SK-N-SH treated with all-trans-retinoic acid at 6 μM for 48 hours (cell line): ENCODE results near the gene COL23A1.

Experiments used
- ATAC-seq: fragments of 200-7000 bp; cut with Tn5 transposase; 3 replicates; pipeline ENCODE4 v1.9.1; 2020; ENCODE audit warnings: mild to moderate bottlenecking, moderate library complexity
- ARNTL ChIP-seq: fragments of 450-650 bp; formaldehyde crosslinking; IDR thresholded peaks from 2 replicates; pipeline ENCODE4 v1.5.0; 2020; ENCODE audit warnings: low read depth, mild to moderate bottlenecking, moderate library complexity, borderline replicate concordance
- BACH2 ChIP-seq: fragments of 250-450 bp; sonication (Bioruptor Pico); IDR thresholded peaks from 2 replicates; pipeline ENCODE4 v1.9.0; 2021; ENCODE audit warnings: mild to moderate bottlenecking, borderline replicate concordance
- CREB5 ChIP-seq: fragments of 250-450 bp; sonication (Bioruptor Pico); IDR thresholded peaks from 2 replicates; pipeline ENCODE4 v1.5.1; 2020; ENCODE audit warnings: low read depth, mild to moderate bottlenecking, moderate library complexity
- CSDC2 ChIP-seq: fragments of 250-450 bp; sonication (Bioruptor Pico); IDR thresholded peaks from 2 replicates; pipeline ENCODE4 v1.5.0; 2020; ENCODE audit warnings: mild to moderate bottlenecking, moderate library complexity
- CSRNP3 ChIP-seq: fragments of 250-450 bp; sonication (Bioruptor Pico); IDR thresholded peaks from 2 replicates; pipeline ENCODE4 v1.5.1; 2021; ENCODE audit warnings: mild to moderate bottlenecking, moderate library complexity
- ESRRG ChIP-seq: fragments of 250-450 bp; sonication (Bioruptor Pico); IDR thresholded peaks from 2 replicates; pipeline ENCODE4 v1.6.1; 2021; ENCODE audit warnings: mild to moderate bottlenecking
- GLIS3 ChIP-seq: fragments of 250-450 bp; sonication (Bioruptor Pico); IDR thresholded peaks from 2 replicates; pipeline ENCODE4 v1.5.0; 2020; ENCODE audit warnings: mild to moderate bottlenecking, moderate library complexity
- ISL1 ChIP-seq: fragments of 250-450 bp; sonication (Bioruptor Pico); IDR thresholded peaks from 2 replicates; pipeline ENCODE4 v2.1.2; 2022; ENCODE audit warnings: mild to moderate bottlenecking, moderate library complexity
- PATZ1 ChIP-seq: fragments of 250-450 bp; sonication (Bioruptor Pico); IDR thresholded peaks from 2 replicates; pipeline ENCODE4 v1.8.0; 2020; ENCODE audit warnings: mild to moderate bottlenecking, moderate library complexity, borderline replicate concordance
- POU6F1 ChIP-seq: fragments of 250-450 bp; sonication (Bioruptor Pico); IDR thresholded peaks from 2 replicates; pipeline ENCODE4 v1.8.0; 2021; ENCODE audit warnings: low read depth, mild to moderate bottlenecking, moderate library complexity, borderline replicate concordance
- PPARA ChIP-seq: fragments of 250-450 bp; sonication (Bioruptor Pico); IDR thresholded peaks from 2 replicates; pipeline ENCODE4 v1.5.0; 2020; ENCODE audit warnings: mild to moderate bottlenecking, borderline replicate concordance
- RARB ChIP-seq: fragments of 250-450 bp; sonication (Bioruptor Pico); IDR thresholded peaks from 2 replicates; pipeline ENCODE4 v1.8.0; 2021; ENCODE audit warnings: mild to moderate bottlenecking, moderate library complexity
- SNAI2 ChIP-seq: fragments of 250-450 bp; sonication (Bioruptor Pico); IDR thresholded peaks from 2 replicates; pipeline ENCODE4 v1.5.0; 2020; ENCODE audit warnings: mild to moderate bottlenecking, moderate library complexity
- TCF4 ChIP-seq: fragments of 250-450 bp; sonication (Bioruptor Pico); IDR thresholded peaks from 2 replicates; pipeline ENCODE4 v1.8.0; 2021; ENCODE audit warnings: mild to moderate bottlenecking, moderate library complexity, borderline replicate concordance
- TOX ChIP-seq: fragments of 250-450 bp; sonication (Bioruptor Pico); IDR thresholded peaks from 2 replicates; pipeline ENCODE4 v1.8.0; 2021; ENCODE audit warnings: mild to moderate bottlenecking, moderate library complexity, borderline replicate concordance
- TSHZ2 ChIP-seq: fragments of 250-450 bp; sonication (Bioruptor Pico); IDR thresholded peaks from 2 replicates; pipeline ENCODE4 v1.5.0; 2020; ENCODE audit warnings: mild to moderate bottlenecking, moderate library complexity
- ZFP30 ChIP-seq: fragments of 450-650 bp; formaldehyde crosslinking; IDR thresholded peaks from 2 replicates; pipeline ENCODE4 v1.5.0; 2022; ENCODE audit warnings: mild to moderate bottlenecking, moderate library complexity
- ZNF565 ChIP-seq: fragments of 450-650 bp; formaldehyde crosslinking; conservative IDR thresholded peaks from 2 replicates; pipeline ENCODE4 v1.5.0; 2020; ENCODE audit warnings: low read depth, mild to moderate bottlenecking, moderate library complexity
- ZNF70 ChIP-seq: fragments of 450-650 bp; formaldehyde crosslinking; IDR thresholded peaks from 2 replicates; pipeline ENCODE4 v1.5.0; 2020; ENCODE audit warnings: mild to moderate bottlenecking, moderate library complexity
- ZNF8 ChIP-seq: fragments of 450-650 bp; formaldehyde crosslinking; IDR thresholded peaks from 2 replicates; pipeline ENCODE4 v1.5.0; 2020; ENCODE audit warnings: mild to moderate bottlenecking, moderate library complexity

Gene COL23A1

GRCh38 chr5:178308541-178309092 is 281.6 kb downstream of the COL23A1 start:
- TF ChIP-seq TCF4 (CRISPR knock-in tag) (no peak), ISL1 (CRISPR knock-in tag) (no peak), BACH2 (CRISPR knock-in tag) (no peak), ESRRG (CRISPR knock-in tag) (no peak), CSRNP3 (no peak), SNAI2 (CRISPR knock-in tag) (no peak), PATZ1 (CRISPR knock-in tag) (no peak), CSDC2 (CRISPR knock-in tag) (no peak), POU6F1 (no peak), ZNF70 (CRISPR knock-in tag) (no peak), TOX (no peak), ZNF8 (CRISPR knock-in tag) (no peak), GLIS3 (CRISPR knock-in tag) (no peak), ZNF565 (no peak)
- no peak for ATAC-seq

- no peak for ATAC-seq
- TF ChIP-seq BACH2 (CRISPR knock-in tag): no peak
- TF ChIP-seq GLIS3 (CRISPR knock-in tag): no peak
- TF ChIP-seq ARNTL (CRISPR knock-in tag): no peak
- TF ChIP-seq PPARA: no peak
- no peak for TF ChIP-seq ZFP30 (CRISPR knock-in tag)
- no peak for TF ChIP-seq ZNF565
- TF ChIP-seq ZNF8 (CRISPR knock-in tag): no peak
- no peak for TF ChIP-seq CREB5
- no peak for TF ChIP-seq TCF4 (CRISPR knock-in tag)
- TF ChIP-seq TOX: no peak
- no peak for TF ChIP-seq POU6F1
- TF ChIP-seq RARB (CRISPR knock-in tag): no peak
- no peak for TF ChIP-seq CSDC2 (CRISPR knock-in tag)
- TF ChIP-seq TSHZ2 (CRISPR knock-in tag): no peak
- no peak for TF ChIP-seq ESRRG (CRISPR knock-in tag)
Observed at GRCh38 chr5:178307267-178308045, 282.7 kb downstream of the COL23A1 start.
